Measurements from ENCODE around the gene DMBT1. TPM values are rescaled to one million over a fixed set of nuclear protein-coding genes. Genes with fewer than 3 reads are reported as not detected.
A peak's percentile ranks its signal among the peaks of the same experiment; 100 is the strongest.

DMBT1 gene
- total and polyA plus RNA-seq, 8 donors, result 0.19 to 81.1 (median 4.1) TPM; not detected in 1

DNA sequence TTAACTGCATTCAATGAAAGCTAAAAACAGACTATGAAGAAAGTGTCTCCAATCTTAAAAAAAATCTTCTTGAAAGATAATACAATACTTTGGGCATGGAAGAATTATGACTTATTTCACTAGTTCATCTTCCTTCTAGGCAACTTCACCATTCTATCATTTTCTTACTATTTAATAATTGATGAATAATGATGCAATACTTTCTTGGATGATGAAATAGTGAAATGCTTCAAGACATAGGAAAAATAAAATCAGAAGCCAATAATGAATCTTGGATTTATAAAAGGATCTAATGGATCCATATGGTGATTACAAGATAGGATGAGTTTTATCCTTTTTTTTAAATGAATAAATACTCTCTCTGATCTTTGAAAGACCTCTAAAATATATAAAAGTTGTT lies 4.4 kb downstream of the DMBT1 start:
- intact Hi-C loops (cut with DNase I; ENCODE audit: low total_unique reads), result loop anchor here (5.0 to 10.0 kb wide), 2 partner anchors 220 to 268 kb away; no protein-coding TSS in a partner anchor
- no peak overlapping the region for H3K27ac ChIP-seq
- no peak overlapping the region for H3K4me3 ChIP-seq
- TF ChIP-seq, protein P1, sequence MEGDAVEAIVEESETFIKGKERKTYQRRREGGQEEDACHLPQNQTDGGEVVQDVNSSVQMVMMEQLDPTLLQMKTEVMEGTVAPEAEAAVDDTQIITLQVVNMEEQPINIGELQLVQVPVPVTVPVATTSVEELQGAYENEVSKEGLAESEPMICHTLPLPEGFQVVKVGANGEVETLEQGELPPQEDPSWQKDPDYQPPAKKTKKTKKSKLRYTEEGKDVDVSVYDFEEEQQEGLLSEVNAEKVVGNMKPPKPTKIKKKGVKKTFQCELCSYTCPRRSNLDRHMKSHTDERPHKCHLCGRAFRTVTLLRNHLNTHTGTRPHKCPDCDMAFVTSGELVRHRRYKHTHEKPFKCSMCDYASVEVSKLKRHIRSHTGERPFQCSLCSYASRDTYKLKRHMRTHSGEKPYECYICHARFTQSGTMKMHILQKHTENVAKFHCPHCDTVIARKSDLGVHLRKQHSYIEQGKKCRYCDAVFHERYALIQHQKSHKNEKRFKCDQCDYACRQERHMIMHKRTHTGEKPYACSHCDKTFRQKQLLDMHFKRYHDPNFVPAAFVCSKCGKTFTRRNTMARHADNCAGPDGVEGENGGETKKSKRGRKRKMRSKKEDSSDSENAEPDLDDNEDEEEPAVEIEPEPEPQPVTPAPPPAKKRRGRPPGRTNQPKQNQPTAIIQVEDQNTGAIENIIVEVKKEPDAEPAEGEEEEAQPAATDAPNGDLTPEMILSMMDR (IDR thresholded peaks at IDR 0.05), result no peak
- no peak for TF ChIP-seq POLR2A (IDR thresholded peaks at IDR 0.05)
- no peak for TF ChIP-seq POLR2AphosphoS5 (IDR thresholded peaks at IDR 0.05)
- no peak for TF ChIP-seq EP300 (IDR thresholded peaks at IDR 0.05)
- H3K36me3 ChIP-seq, result no peaks in the 10 kb centered on the region
- DNase-seq, result no peak
- peaks cover 0 to 44% (median 6%) of the 10 kb centered on the region in 3 donors for H3K27me3 ChIP-seq
- no peaks in the 10 kb centered on the region for H3K9me3 ChIP-seq
- H3K4me1 ChIP-seq, result peaks cover 0 to 8% (median 6%) of the 10 kb centered on the region in 4 donors

DNA sequence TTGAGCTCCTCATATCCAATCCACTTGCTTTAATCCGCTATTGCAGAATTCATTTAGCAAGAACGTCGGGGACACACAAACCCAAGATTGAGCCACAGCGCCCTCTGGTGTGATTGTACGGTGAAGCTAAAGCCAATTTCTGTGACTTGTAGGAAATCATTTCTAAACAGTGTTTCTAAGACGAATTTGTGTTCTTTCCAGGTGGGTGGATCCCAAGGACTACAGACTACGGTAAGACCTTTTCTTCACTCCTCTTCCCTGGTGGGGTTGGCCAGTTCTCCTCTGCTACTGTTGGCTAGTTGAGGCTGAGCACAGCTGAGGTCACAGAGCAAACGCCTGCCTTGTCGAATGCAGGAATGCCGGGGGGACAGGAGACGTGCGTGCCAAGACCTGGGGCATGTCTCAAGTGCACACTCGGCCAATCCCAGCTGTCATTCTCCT lies 5.2 kb downstream of the DMBT1 start:
- peak; percentile 78 to 93 for DNase-seq
- peaks cover 0 to 38% (median 6%) of the 10 kb centered on the region in 3 donors for H3K27me3 ChIP-seq
- peaks cover 0 to 8% (median 6%) of the 10 kb centered on the region in 4 donors for H3K4me1 ChIP-seq
- 14 to 20% (median 16%) methylated on average over 12 to 13 of the region's 13 CpGs for WGBS, 5 donors
- H3K9me3 ChIP-seq, result no peaks in the 10 kb centered on the region
- no peak overlapping the region for H3K27ac ChIP-seq
- peak in 1 of 3 donors; percentile 43 for TF ChIP-seq POLR2AphosphoS5 (IDR thresholded peaks at IDR 0.05)
- TF ChIP-seq EP300 (IDR thresholded peaks at IDR 0.05), result no peak
- no peak for TF ChIP-seq POLR2A (IDR thresholded peaks at IDR 0.05)
- TF ChIP-seq, protein P1 (IDR thresholded peaks at IDR 0.05), result peak in 5 of 7 experiments; percentile 62 to 79 (median 68)
- H3K36me3 ChIP-seq, result no peaks in the 10 kb centered on the region
- intact Hi-C loops (cut with DNase I; ENCODE audit: low total_unique reads), result loop anchor here (10.0 kb wide), 1 partner anchor 221 kb away; no protein-coding TSS in a partner anchor
- peak overlapping the region in 3 of 4 donors; percentile 10 to 23 (median 22) for H3K4me3 ChIP-seq

DNA sequence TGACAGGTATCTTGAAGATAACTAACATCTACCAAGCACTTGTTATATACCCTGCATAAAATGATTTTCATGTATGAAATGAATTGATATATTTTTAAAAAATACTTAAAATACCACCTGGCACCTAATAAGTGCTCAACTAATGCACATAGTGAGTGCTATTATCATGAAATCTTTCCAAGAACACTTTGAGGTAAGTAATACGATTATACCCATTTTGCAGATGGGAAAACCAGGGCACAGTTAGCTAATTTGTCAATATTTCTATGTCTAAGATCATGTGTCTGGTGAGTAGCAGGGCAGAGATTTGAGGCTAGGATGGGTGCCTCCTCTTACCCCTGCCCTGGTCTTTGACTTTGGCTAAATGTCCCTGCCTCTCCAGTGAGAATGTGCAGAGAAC lies 6.1 kb downstream of the DMBT1 start:
- Histone ChIP-seq H3K9me3 (no peaks in the 10 kb centered on the region), H3K4me1 (peaks cover 0 to 8% (median 6%) of the 10 kb centered on the region in 4 donors), H3K27me3 (peaks cover 0 to 30% (median 6%) of the 10 kb centered on the region in 3 donors), H3K4me3 (no peak overlapping the region), H3K27ac (no peak overlapping the region), H3K36me3 (no peaks in the 10 kb centered on the region)
- WGBS, 5 donors, result 3 to 96% (median 86%) methylated on average over 1 of the region's 1 CpG
- DNase-seq, result no peak
- intact Hi-C loops (cut with DNase I; ENCODE audit: low total_unique reads), result loop anchor here (10.0 kb wide), 1 partner anchor 222 kb away; no protein-coding TSS in a partner anchor
- TF ChIP-seq, protein P1 (IDR thresholded peaks at IDR 0.05), result no peak
- TF ChIP-seq EP300 (IDR thresholded peaks at IDR 0.05) (no peak), POLR2AphosphoS5 (IDR thresholded peaks at IDR 0.05) (no peak)

DNA sequence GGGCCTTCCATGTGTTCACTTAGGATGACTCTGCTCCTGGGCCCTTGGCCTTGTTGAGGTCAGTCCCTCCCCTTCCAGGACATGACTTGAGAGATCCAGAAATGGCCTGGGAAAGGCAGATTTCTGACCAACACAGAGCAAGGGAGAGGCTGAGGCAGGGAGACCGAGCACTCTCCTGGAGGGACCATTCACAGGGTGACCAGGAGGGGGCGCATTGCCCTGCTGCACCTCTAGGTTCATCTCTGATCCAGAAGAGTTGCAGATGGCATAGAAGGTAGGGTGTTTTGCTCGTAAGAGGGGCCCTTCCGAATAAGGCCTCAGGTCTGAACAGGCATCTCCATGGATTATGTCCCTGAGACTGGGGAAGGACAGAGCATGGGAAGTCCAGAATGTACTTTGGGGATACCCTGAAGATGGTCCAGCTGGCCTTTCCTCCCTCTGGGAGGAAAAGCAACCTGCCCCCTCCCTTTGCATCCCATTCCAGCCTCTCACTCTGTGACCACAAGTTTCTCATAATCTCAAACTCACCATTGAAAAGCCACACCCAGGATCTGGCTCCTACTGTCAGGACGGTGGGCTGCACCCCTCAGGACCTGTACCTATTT lies 6.6 kb downstream of the DMBT1 start:
- Histone ChIP-seq H3K4me1 (peaks cover 0 to 8% (median 6%) of the 10 kb centered on the region in 4 donors), H3K4me3 (no peak overlapping the region), H3K36me3 (no peaks in the 10 kb centered on the region), H3K27me3 (peaks cover 0 to 24% (median 6%) of the 10 kb centered on the region in 3 donors), H3K9me3 (no peaks in the 10 kb centered on the region), H3K27ac (no peak overlapping the region)
- peak; percentile 33 for DNase-seq
- intact Hi-C loops (cut with DNase I; ENCODE audit: low total_unique reads), result loop anchor here (10.0 kb wide), 1 partner anchor 222 kb away; no protein-coding TSS in a partner anchor
- no peak for TF ChIP-seq POLR2AphosphoS5 (IDR thresholded peaks at IDR 0.05)
- TF ChIP-seq, protein P1 (IDR thresholded peaks at IDR 0.05), result peak in 4 of 7 experiments; percentile 21 to 47 (median 36)
- 45 to 64% (median 58%) methylated on average over 5 of the region's 5 CpGs for WGBS, 5 donors

Measured in stomach (tissue), 9 donors.